Thoracic aorta (tissue), 2 donors: ENCODE results near the gene HRG. TPM values are rescaled to one million over a fixed set of nuclear protein-coding genes. Genes with fewer than 3 reads are reported as not detected.

Experiments
- ATAC-seq: fragments of 150-250 bp; one replicate; pipeline ENCODE4 v1.8.0; 2017; ENCODE audit warnings: low read depth; ENCODE audit not compliant: insufficient number of reproducible peaks, low FRiP score
- DNase-seq: peaks from one replicate; pipeline ENCODE4 v3.0.0-alpha.2; 2020; ENCODE audit warnings: low spot score
- H3K27ac ChIP-seq, 2 donors: fragments of 200-600 bp; sonication (generic); 1 replicate in 1 of 2; 2 replicates in 1 of 2; pipeline ENCODE4 v1.5.1; 2016; ENCODE audit warnings: mild to moderate bottlenecking in 2 of 2, moderate library complexity in 2 of 2
- H3K27me3 ChIP-seq: fragments of 200-600 bp; sonication (generic); replicated peaks from 2 replicates; pipeline ENCODE4 v1.6.0; 2016; ENCODE audit warnings: mild to moderate bottlenecking; ENCODE audit not compliant: insufficient read depth
- H3K36me3 ChIP-seq: fragments of 200-600 bp; sonication (generic); one replicate; pipeline ENCODE4 v1.5.1; 2016
- H3K4me1 ChIP-seq, 2 donors: fragments of 200-600 bp; sonication (generic); 1 replicate in 1 of 2; 2 replicates in 1 of 2; pipeline versions ENCODE4 v1.5.1 to v1.6.0; 2016; ENCODE audit warnings: low read depth in 2 of 2, mild to moderate bottlenecking in 1 of 2; ENCODE audit not compliant: control insufficient read depth in 1 of 2
- H3K4me3 ChIP-seq: fragments of 200-600 bp; sonication (generic); 2 replicates; pipeline ENCODE4 v1.5.1; 2016; ENCODE audit warnings: mild to moderate bottlenecking
- H3K9me3 ChIP-seq: fragments of 200-600 bp; sonication (generic); 2 replicates; pipeline ENCODE4 v1.5.1; 2016
- CTCF ChIP-seq: fragments of 200-600 bp; sonication (generic); IDR thresholded peaks from one replicate; pipeline ENCODE4 v1.5.1; 2019; ENCODE audit warnings: antibody characterized with exemption
- total RNA-seq, 2 donors: library from RNA; depleted of rRNA; stranded (reverse); fragments of >200 nt; gene quantifications; one replicate each; pipeline versions ENCODE4 v1.1.0 to v1.2.3, GENCODE V29; 2016

Gene HRG
- total RNA-seq, 2 donors from 2014 or later, result not detected

GRCh38 chr3:186625600-186626042 lies 40.2 kb upstream of the HRG start:
- DNase-seq (no peak), ATAC-seq (no peak)
- H3K4me3 ChIP-seq, result no peak overlapping the region
- H3K9me3 ChIP-seq, result no peaks in the 10 kb centered on the region
- H3K27me3 ChIP-seq, result no peaks in the 10 kb centered on the region
- no peak for TF ChIP-seq CTCF
- no peak overlapping the region for H3K27ac ChIP-seq
- no peaks in the 10 kb centered on the region for H3K4me1 ChIP-seq
- no peaks in the 10 kb centered on the region for H3K36me3 ChIP-seq

GRCh38 chr3:186626254-186626847 lies 39.5 kb upstream of the HRG start:
- H3K27ac ChIP-seq, result no peak overlapping the region
- H3K36me3 ChIP-seq, result no peaks in the 10 kb centered on the region
- H3K27me3 ChIP-seq, result no peaks in the 10 kb centered on the region
- no peak for ATAC-seq
- H3K4me3 ChIP-seq, result no peak overlapping the region
- DNase-seq, result no peak
- H3K4me1 ChIP-seq, result no peaks in the 10 kb centered on the region
- H3K9me3 ChIP-seq, result no peaks in the 10 kb centered on the region
- no peak for TF ChIP-seq CTCF

GRCh38 chr3:186627852-186628414 lies 37.9 kb upstream of the HRG start:
- Histone ChIP-seq H3K4me3 (no peak overlapping the region), H3K27me3 (no peaks in the 10 kb centered on the region), H3K4me1 (no peaks in the 10 kb centered on the region), H3K9me3 (no peaks in the 10 kb centered on the region), H3K36me3 (no peaks in the 10 kb centered on the region), H3K27ac (no peak overlapping the region)
- ATAC-seq (no peak), DNase-seq (no peak)
- TF ChIP-seq CTCF, result no peak

- H3K27me3 ChIP-seq, result no peaks in the 10 kb centered on the region
- no peak for ATAC-seq
- no peaks in the 10 kb centered on the region for H3K36me3 ChIP-seq
- no peak for TF ChIP-seq CTCF
- no peak overlapping the region for H3K27ac ChIP-seq
- no peaks in the 10 kb centered on the region for H3K4me1 ChIP-seq
- H3K9me3 ChIP-seq, result no peaks in the 10 kb centered on the region
- DNase-seq, result no peak
- H3K4me3 ChIP-seq, result no peak overlapping the region
Observed at GRCh38 chr3:186628756-186629155, 37.1 kb upstream of the HRG start.

DNA sequence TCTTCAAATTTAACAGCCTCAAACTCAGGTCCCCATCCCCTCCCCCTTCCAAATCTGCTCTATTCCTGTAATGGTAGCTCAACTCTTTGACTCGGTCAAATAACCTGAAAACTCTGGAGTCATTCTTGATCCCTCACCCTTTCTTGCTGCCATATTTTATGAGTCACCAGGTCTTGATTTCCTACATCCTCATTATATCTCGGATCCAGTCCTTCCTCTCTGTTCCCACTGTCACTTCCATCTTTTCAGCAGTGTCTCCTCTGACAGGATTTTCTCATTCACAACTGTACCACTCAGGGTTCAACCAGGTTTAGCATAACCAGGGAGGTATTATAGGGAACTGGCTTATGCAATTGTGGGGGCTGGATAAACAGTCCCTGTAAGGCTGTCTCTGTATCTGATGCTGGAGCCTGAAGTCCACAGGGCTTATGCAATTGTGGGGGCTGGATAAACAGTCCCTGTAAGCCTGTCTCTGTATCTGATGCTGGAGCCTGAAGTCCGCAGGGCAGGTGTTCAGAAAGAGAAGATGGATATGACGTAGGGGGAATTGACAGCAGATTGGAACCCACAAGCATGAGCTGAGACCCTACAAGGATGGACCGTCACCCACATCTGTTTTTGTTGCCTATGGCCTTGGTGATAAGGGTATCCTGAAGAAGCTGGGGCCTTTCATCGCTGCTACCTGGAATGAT lies 34.7 kb upstream of the HRG start:
- Histone ChIP-seq H3K9me3 (no peaks in the 10 kb centered on the region), H3K36me3 (no peaks in the 10 kb centered on the region)
- ATAC-seq, result no peak

More for the DNA sequence above, 34.7 kb upstream of the HRG start:
- DNase-seq, result no peak
- TF ChIP-seq CTCF, result no peak
- no peaks in the 10 kb centered on the region for H3K27me3 ChIP-seq
- no peak overlapping the region for H3K27ac ChIP-seq
- H3K4me3 ChIP-seq, result no peak overlapping the region
- no peaks in the 10 kb centered on the region for H3K4me1 ChIP-seq
